Psoas muscle (tissue), 8 donors: ENCODE measurements around the gene VEGFB. TPM values are rescaled to one million over a fixed set of nuclear protein-coding genes. Genes with fewer than 3 reads are reported as not detected.
A peak's percentile ranks its signal among the peaks of the same experiment; 100 is the strongest.

ENCODE experiments used
- ATAC-seq, 4 donors: fragments of 200-7000 bp; cut with Tn5 transposase; one replicate each; pipeline ENCODE4 v1.9.1; 2020; ENCODE audit warnings: moderate library complexity in 3 of 4, mild to moderate bottlenecking in 2 of 4
- DNase-seq, 2 donors: peaks; one replicate each; pipeline ENCODE4 v3.0.0-alpha.2; 2020
- H3K27ac ChIP-seq: fragments of 200-600 bp; one replicate; pipeline ENCODE4 v1.8.0; 2022
- H3K27me3 ChIP-seq, 3 donors: fragments of 200-600 bp in 1 of 3; one replicate each; pipeline versions ENCODE4 v1.6.1 to v1.8.0; 2013 to 2022; ENCODE audit warnings: low read length in 2 of 3, mild to moderate bottlenecking in 2 of 3, moderate library complexity in 1 of 3; ENCODE audit not compliant: insufficient read depth in 3 of 3
- H3K36me3 ChIP-seq, 2 donors: fragments of 200-600 bp in 1 of 2; one replicate each; pipeline versions ENCODE4 v1.6.1 to v1.8.0; 2013 to 2022; ENCODE audit warnings: low read depth in 1 of 2, mild to moderate bottlenecking in 1 of 2, moderate library complexity in 1 of 2; ENCODE audit not compliant: insufficient read depth in 1 of 2
- H3K4me1 ChIP-seq: fragments of 200-600 bp; one replicate; pipeline ENCODE4 v1.8.0; 2022
- H3K4me3 ChIP-seq: fragments of 200-600 bp; one replicate; pipeline ENCODE4 v1.8.0; 2022; ENCODE audit warnings: mild to moderate bottlenecking
- H3K9me3 ChIP-seq: fragments of 200-600 bp; one replicate; pipeline ENCODE4 v1.8.0; 2022
- WGBS, 3 donors: extraction: QIAGEN DNeasy Blood & Tissue Kit; methylation state at CpG; one replicate each; pipeline versions ENCODE4 v1.1.6 to v1.1.7; 2013; 5-methylcytosine and 5-hydroxymethylcytosine counted together
- intact Hi-C, 2 donors: fragments of 100-400 bp; cut with DNase I; formaldehyde crosslinking; loops; one replicate each; pipeline versions ENCODE4 v1.11.0 to v1.14.2; 2022
- polyA plus RNA-seq, 3 donors: library from polyadenylated mRNA; stranded (reverse); fragments of 200-250 nt; gene quantifications; one replicate each; pipeline ENCODE4 v1.2.3, GENCODE V29; 2013
- total RNA-seq, 4 donors: library from RNA; stranded (reverse); fragmentation: NEBNext Ultra II Directional in 2 of 4; extraction: Animal tissue kit (Norgen Biotek cat#: 25700) in 2 of 4; gene quantifications; one replicate each; pipeline versions ENCODE4 v1.2.1 to v1.2.4, GENCODE V29; 2021 to 2023
- TF ChIP-seq, protein P1 (sequence below): fragments of 200-600 bp; IDR thresholded peaks from one replicate; pipeline ENCODE4 v1.8.0; 2022; ENCODE audit warnings: antibody characterized with exemption
- donor health status: healthy with polysubstance abuse.
- donor health status: DM: no; HTN: no; CAD: no; lungs with moderate emphysema.
- donor health status: Bipolar disorder and iron deficiency.
- donor health status: healthy.
- donor health status: DM: yes; HTN: yes; CAD: no.
- donor health status: DM: no; HTN: no; CAD: no.
- donor health status: DM: no; HTN: no; CAD: no.
- donor health status: DM: yes; HTN: yes; CAD: no.

Gene VEGFB
- total and polyA plus RNA-seq, 7 donors: 77.0 to 125 (median 100.0) TPM

DNA sequence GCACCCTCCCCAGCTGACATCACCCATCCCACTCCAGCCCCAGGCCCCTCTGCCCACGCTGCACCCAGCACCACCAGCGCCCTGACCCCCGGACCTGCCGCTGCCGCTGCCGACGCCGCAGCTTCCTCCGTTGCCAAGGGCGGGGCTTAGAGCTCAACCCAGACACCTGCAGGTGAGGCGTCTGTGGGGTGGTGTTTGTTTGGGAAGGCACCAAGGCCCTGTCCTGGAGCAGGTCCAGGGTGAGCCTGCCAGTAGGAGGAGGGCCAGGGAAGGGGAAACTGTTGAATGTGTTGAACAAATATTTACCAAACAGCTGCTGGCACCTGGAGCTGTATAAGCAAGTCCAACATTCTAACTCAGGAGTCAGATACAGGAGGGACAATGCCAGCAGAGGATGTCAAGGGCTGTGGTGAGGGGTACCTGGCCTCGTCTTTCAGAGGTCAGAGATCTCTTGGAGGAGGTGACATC, 3.1 kb downstream of the VEGFB start:
- TF ChIP-seq, protein P1, sequence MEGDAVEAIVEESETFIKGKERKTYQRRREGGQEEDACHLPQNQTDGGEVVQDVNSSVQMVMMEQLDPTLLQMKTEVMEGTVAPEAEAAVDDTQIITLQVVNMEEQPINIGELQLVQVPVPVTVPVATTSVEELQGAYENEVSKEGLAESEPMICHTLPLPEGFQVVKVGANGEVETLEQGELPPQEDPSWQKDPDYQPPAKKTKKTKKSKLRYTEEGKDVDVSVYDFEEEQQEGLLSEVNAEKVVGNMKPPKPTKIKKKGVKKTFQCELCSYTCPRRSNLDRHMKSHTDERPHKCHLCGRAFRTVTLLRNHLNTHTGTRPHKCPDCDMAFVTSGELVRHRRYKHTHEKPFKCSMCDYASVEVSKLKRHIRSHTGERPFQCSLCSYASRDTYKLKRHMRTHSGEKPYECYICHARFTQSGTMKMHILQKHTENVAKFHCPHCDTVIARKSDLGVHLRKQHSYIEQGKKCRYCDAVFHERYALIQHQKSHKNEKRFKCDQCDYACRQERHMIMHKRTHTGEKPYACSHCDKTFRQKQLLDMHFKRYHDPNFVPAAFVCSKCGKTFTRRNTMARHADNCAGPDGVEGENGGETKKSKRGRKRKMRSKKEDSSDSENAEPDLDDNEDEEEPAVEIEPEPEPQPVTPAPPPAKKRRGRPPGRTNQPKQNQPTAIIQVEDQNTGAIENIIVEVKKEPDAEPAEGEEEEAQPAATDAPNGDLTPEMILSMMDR: no peak

DNA sequence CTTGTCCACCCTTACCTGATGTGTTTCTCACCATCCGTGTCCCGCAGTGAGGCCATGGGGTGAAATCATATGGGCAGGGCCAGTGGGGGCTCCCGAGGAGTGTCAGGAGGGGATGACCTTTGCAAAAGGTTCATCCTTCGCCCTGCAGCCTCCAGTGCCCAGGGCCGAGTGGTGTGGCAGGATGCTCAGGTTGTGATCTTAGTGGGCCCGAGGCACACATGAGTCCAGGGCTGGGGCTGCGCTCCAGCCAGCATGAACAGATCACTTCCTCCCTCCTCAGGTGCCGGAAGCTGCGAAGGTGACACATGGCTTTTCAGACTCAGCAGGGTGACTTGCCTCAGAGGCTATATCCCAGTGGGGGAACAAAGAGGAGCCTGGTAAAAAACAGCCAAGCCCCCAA, 3.7 kb downstream of the VEGFB start:
- H3K9me3 ChIP-seq: no peaks in the 10 kb centered on the region
- TF ChIP-seq, protein P1: no peak
- H3K36me3 ChIP-seq: peaks cover 0 to 20% of the 10 kb centered on the region in 2 donors
- no peaks in the 10 kb centered on the region for H3K27me3 ChIP-seq
- peak in 1 of 2 donors; percentile 51 for DNase-seq
- H3K4me3 ChIP-seq: no peak overlapping the region
- 89 to 90% (median 90%) methylated on average over 9 of the region's 9 CpGs for WGBS, 3 donors
- no peak for ATAC-seq
- no peak overlapping the region for H3K27ac ChIP-seq
- intact Hi-C loops: no loop called here
- peaks cover 30% of the 10 kb centered on the region for H3K4me1 ChIP-seq

More for the DNA sequence above, 3.1 kb downstream of the VEGFB start:
- no peaks in the 10 kb centered on the region for H3K27me3 ChIP-seq
- peaks cover 24% of the 10 kb centered on the region for H3K4me1 ChIP-seq
- 67 to 76% (median 71%) methylated on average over 12 of the region's 12 CpGs for WGBS, 3 donors
- ATAC-seq (no peak), DNase-seq (peak in 1 of 2 donors; percentile 48)
- intact Hi-C loops: no loop called here
- peaks cover 0 to 18% of the 10 kb centered on the region in 2 donors for H3K36me3 ChIP-seq
- no peak overlapping the region for H3K4me3 ChIP-seq
- H3K27ac ChIP-seq: no peak overlapping the region
- H3K9me3 ChIP-seq: no peaks in the 10 kb centered on the region

DNA sequence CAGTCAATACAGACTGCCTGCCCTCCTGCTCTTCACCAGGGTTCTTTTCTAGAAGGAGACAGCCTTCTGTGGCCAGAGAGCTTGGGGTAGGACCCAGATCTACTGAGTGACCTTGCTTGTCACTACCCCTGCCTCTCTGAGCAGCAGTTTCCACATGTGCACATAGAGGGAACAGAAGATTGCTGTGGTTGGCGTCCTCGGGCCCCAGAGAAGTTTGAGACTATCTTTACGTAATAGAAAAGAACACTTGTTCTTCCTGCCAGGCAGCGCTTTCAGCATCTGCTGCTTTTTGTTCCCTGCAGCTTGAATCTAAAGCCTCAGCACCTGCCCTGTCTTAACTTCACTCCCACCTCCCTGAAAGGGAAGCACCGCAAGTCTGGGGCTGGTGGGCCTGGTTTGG, 4.6 kb downstream of the VEGFB start:
- peaks cover 33% of the 10 kb centered on the region for H3K4me1 ChIP-seq
- H3K4me3 ChIP-seq: no peak overlapping the region
- peaks cover 0 to 30% of the 10 kb centered on the region in 2 donors for H3K36me3 ChIP-seq
- intact Hi-C loops: no loop called here
- peak overlapping the region; percentile 99 for H3K27ac ChIP-seq
- 66 to 84% (median 72%) methylated on average over 5 of the region's 5 CpGs for WGBS, 3 donors
- H3K9me3 ChIP-seq: no peaks in the 10 kb centered on the region
- H3K27me3 ChIP-seq: no peaks in the 10 kb centered on the region
- TF ChIP-seq, protein P1: no peak
- ATAC-seq: no peak
- no peak for DNase-seq

DNA sequence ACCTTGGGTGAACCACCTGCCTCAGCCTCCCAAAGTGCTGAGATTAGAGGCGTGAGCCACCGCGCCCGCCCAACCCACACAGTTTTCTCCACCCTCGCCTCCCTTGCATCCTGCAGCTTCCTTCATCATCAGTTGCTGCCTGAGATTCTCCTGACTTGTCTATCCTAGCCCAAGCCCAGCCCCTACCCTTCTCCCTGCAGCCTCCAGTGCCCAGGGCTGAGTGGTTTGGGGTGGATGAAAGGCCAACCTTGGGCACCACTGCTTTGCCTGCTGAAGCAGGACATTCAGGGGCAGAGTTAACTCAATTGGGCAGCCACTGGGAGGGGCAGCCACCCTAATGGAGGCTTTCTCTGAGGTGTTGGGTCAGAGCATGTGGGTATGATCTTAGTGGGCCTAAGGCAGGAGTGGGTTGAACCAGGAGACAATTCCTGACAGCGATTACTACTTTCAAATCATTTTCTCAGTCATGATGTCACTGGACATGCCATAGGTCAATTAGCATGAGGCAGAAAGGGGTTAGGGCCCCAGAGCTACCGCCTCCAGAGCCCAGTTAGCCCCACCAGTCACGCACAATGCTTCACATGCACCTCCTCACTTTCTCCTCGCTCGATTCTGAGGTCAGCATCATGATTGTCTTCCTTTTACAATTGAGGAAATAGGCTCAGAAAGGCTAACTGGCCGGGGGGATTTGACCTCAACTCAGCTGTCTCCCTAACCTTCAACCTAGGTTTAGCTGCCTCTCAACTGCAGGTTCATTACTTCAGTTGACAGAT, 5.5 kb downstream of the VEGFB start:
- Histone ChIP-seq H3K27me3 (no peaks in the 10 kb centered on the region), H3K4me1 (peaks cover 39% of the 10 kb centered on the region), H3K36me3 (peaks cover 0 to 38% of the 10 kb centered on the region in 2 donors), H3K9me3 (no peaks in the 10 kb centered on the region), H3K27ac (peak overlapping the region; percentile 99), H3K4me3 (peak overlapping the region; percentile 93)
- intact Hi-C loops: no loop called here
- TF ChIP-seq, protein P1: no peak
- DNase-seq: peak in 1 of 2 donors; percentile 61
- ATAC-seq: no peak
- WGBS, 3 donors: 75 to 82% (median 81%) methylated on average over 11 of the region's 11 CpGs
